ENCODE data around the gene GGT6.

GRCh38 chr17:4598776-4599504 is 38.6 kb upstream of the GGT6 start:
- no peak for TF ChIP-seq CTCF (IDR thresholded peaks at IDR 0.05; ENCODE audit: borderline replicate concordance, extremely low read depth, low read length, poor library complexity, severe bottlenecking)
- TF ChIP-seq EZH2 (IDR thresholded peaks at IDR 0.05; ENCODE audit: borderline replicate concordance, low read depth, low read length, severe bottlenecking): no peak

All from DND-41 (cell line).